ENCODE results near the gene ENOX1.
A peak's percentile ranks its signal among the peaks of the same experiment; 100 is the strongest.

The ENOX1 gene

GRCh38 chr13:43301346-43301969, 485.3 kb downstream of the ENOX1 start:
- DNase-seq = peak; percentile 67

GRCh38 chr13:43300865-43301264, 485.9 kb downstream of the ENOX1 start:
- DNase-seq = peak; percentile 66

GRCh38 chr13:43299374-43299773, 487.4 kb downstream of the ENOX1 start:
- DNase-seq = no peak

GRCh38 chr13:43298816-43299215, 488.0 kb downstream of the ENOX1 start:
- no peak for DNase-seq

GRCh38 chr13:43297967-43298678, 488.6 kb downstream of the ENOX1 start:
- DNase-seq = no peak

- DNase-seq = no peak
These were observed 490.8 kb downstream of the ENOX1 start for GRCh38 chr13:43295825-43296564.

- no peak for DNase-seq
These were observed 491.5 kb downstream of the ENOX1 start for GRCh38 chr13:43295321-43295720.

GRCh38 chr13:43294412-43294811, 492.4 kb downstream of the ENOX1 start:
- no peak for DNase-seq

GRCh38 chr13:43293986-43294385, 492.8 kb downstream of the ENOX1 start:
- no peak for DNase-seq

- no peak for DNase-seq
These were observed 493.2 kb downstream of the ENOX1 start for GRCh38 chr13:43293561-43293960.

GRCh38 chr13:43293008-43293407, 493.8 kb downstream of the ENOX1 start:
- no peak for DNase-seq

GRCh38 chr13:43291287-43292060, 495.3 kb downstream of the ENOX1 start:
- no peak for DNase-seq

- DNase-seq = no peak
These were observed 497.1 kb downstream of the ENOX1 start for GRCh38 chr13:43289470-43290255.

GRCh38 chr13:43286751-43287150, 500.0 kb downstream of the ENOX1 start:
- no peak for DNase-seq

- DNase-seq = peak; percentile 66
These were observed 500.7 kb downstream of the ENOX1 start for GRCh38 chr13:43285933-43286597.

- peak; percentile 83 for DNase-seq
These were observed 502.6 kb downstream of the ENOX1 start for GRCh38 chr13:43284162-43284561.

- DNase-seq = no peak
These were observed 507.1 kb downstream of the ENOX1 start for GRCh38 chr13:43279696-43280095.

GRCh38 chr13:43278127-43278526, 508.6 kb downstream of the ENOX1 start:
- no peak for DNase-seq

- DNase-seq = no peak
These were observed 509.6 kb downstream of the ENOX1 start for GRCh38 chr13:43277142-43277541.

- no peak for DNase-seq
These were observed 511.9 kb downstream of the ENOX1 start for GRCh38 chr13:43274881-43275280.

- DNase-seq = peak; percentile 80
These were observed 513.4 kb downstream of the ENOX1 start for GRCh38 chr13:43273362-43273761.

GRCh38 chr13:43272851-43273250, 513.9 kb downstream of the ENOX1 start:
- no peak for DNase-seq

Data from fibroblast of skin of right biceps (primary cell).